ENCODE results near the gene ACSF3. TPM values are rescaled to one million over a fixed set of nuclear protein-coding genes. Genes with fewer than 3 reads are reported as not detected.

Gene ACSF3
- total and polyA plus RNA-seq, 2 of the 4 experiments (the other 2 are of a cell fraction): 9.5 to 14.2 TPM

DNA sequence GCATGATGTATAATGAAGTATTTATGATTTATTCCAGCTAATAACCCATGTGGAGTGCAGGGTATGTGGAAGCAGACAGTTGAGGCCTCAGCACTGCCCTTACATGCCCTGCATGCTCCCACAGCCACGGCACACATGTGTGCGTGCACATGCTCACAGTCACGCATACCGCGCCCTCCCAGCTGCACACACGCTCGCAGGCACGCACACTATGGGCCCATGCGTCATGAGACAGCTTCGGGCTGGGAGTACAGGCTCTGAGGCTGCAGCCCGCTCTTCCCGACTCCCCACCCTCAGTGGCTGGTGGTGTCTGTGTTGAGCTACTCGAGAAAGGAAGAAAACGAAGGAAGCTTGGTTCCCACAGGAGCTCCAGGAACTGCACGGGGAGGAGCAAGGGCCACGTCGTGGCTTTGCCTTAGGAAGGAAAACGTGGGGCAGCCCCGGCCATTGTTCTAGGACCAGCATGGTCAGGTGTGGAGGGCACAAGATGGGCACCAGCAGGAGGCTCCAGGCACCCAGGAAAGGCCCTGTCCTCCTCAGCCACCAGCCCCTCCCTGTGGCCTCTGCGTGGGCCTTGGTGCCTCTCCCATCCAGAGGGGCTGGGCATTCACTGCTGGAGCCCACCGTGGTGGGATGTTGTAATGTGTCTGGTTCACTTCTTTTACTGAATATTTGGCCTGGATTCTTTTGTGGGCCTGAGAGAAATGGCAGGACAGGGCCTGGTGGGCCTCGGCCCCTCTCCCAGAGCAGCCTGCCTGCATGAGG lies 50.4 kb downstream of the ACSF3 start:
- ChIA-PET CTCF (no interaction called here), POLR2A (ENCODE audit: unreplicated experiment) (no interaction called here)
- Histone ChIP-seq H3K9me1 (ENCODE audit: insufficient read depth, low read length) (no peaks in the 10 kb centered on the region), H3K4ac (ENCODE audit: low read depth, low read length) (no peak overlapping the region), H3K36me3 (ENCODE audit: control insufficient read depth, insufficient read depth, low read length) (peaks cover 31% of the 10 kb centered on the region), H2AFZ (replicated peaks; ENCODE audit: low read length, poor library complexity) (no peak overlapping the region), H3K4me3 (ENCODE audit: insufficient read depth, low read depth, low read length) (no peak overlapping the region), H2BK20ac (ENCODE audit: low read depth, low read length) (no peak overlapping the region), H3K23ac (ENCODE audit: low read depth, low read length) (no peak overlapping the region), H2BK5ac (ENCODE audit: low read depth, low read length, poor library complexity, severe bottlenecking) (no peak overlapping the region), H2AK9ac (replicated peaks; ENCODE audit: low read depth, low read length, poor library complexity) (no peak overlapping the region), H3K18ac (ENCODE audit: low read depth, low read length) (no peak overlapping the region), H3K56ac (ENCODE audit: extremely low read depth, insufficient read depth, low read length) (no peak overlapping the region), H3K79me1 (ENCODE audit: low read depth in 1 of 2, low read length in 2 of 2) (0 out of 4 replicates have a peak, but pooled peaks cover 0 to 2% of the 10 kb centered on the region in 2 experiments), H2BK15ac (ENCODE audit: low read depth, low read length) (no peak overlapping the region), H3K14ac (replicated peaks; ENCODE audit: low read depth, low read length) (no peak overlapping the region), H3K27me3 (ENCODE audit: control insufficient read depth, insufficient read depth, low read length) (no peaks in the 10 kb centered on the region), H2BK120ac (ENCODE audit: low read depth, low read length) (no peak overlapping the region), H3K27ac (ENCODE audit: insufficient read depth, low read length) (no peak overlapping the region), H4K5ac (ENCODE audit: low read depth, low read length) (no peak overlapping the region), H3K4me2 (ENCODE audit: low read depth, low read length) (no peak overlapping the region), H3K9me3 (ENCODE audit: control insufficient read depth, insufficient read depth, low read length) (no peaks in the 10 kb centered on the region), H2AK5ac (ENCODE audit: low read depth, low read length) (no peak overlapping the region), H4K8ac (ENCODE audit: low read depth in 2 of 2, low read length in 2 of 2) (no peak overlapping the region), H4K20me1 (ENCODE audit: insufficient read depth, low read length) (no peaks in the 10 kb centered on the region), H4K91ac (ENCODE audit: insufficient read depth, low read depth, low read length) (no peak overlapping the region), H3K9ac (ENCODE audit: low read depth, low read length) (no peak overlapping the region), H3K4me1 (ENCODE audit: control insufficient read depth, insufficient read depth, low read length) (no peaks in the 10 kb centered on the region)
- dilution Hi-C loops (cut with HindIII; ENCODE audit: low sequenced_read_pairs, unreplicated experiment) (no loop called here), intact Hi-C loops (cut with micrococcal nuclease) (no loop called here), in situ Hi-C loops (cut with MboI; ENCODE audit: low sequenced_read_pairs) (no loop called here)
- ATAC-seq (ENCODE audit: low read depth) (no peak), DNase-seq (no peak)
- no TSS peak for BruUV-seq (replicated peaks)
- WGBS, 2 experiments (ENCODE audit: extremely low coverage in 2 of 2, insufficient read length in 1 of 2): 94% methylated on average over 7 of the region's 22 CpGs; no CpG with 5 or more reads in 1 of the 2 experiments
- TF ChIP-seq RAD21 (IDR thresholded peaks at IDR 0.05; ENCODE audit: low read length) (no peak), CEBPB (IDR thresholded peaks at IDR 0.05; ENCODE audit: low read depth, low read length) (no peak), RFX5 (IDR thresholded peaks at IDR 0.05; ENCODE audit: low read depth, low read length) (no peak), CHD1 (IDR thresholded peaks at IDR 0.05; ENCODE audit: low read depth, low read length) (no peak), USF2 (IDR thresholded peaks at IDR 0.05; ENCODE audit: low read depth, low read length) (no peak), BHLHE40 (IDR thresholded peaks at IDR 0.05; ENCODE audit: low read depth, low read length) (no peak), MAZ (IDR thresholded peaks at IDR 0.05; ENCODE audit: borderline replicate concordance, low read depth, low read length) (no peak)
